Uterus (tissue), 2 donors: ENCODE data around the gene COL19A1.

ENCODE experiments used
- CTCF ChIP-seq, 4 experiments: fragments of 200-600 bp in 2 of 4; fragments of 450-650 bp in 2 of 4; sonication (generic) in 2 of 4; IDR thresholded peaks; one replicate each; pipeline ENCODE4 v1.5.1; 2016 to 2019; ENCODE audit warnings: antibody characterized with exemption in 4 of 4, mild to moderate bottlenecking in 2 of 4, moderate library complexity in 1 of 4
- POLR2A ChIP-seq, 2 donors: fragments of 450-650 bp; IDR thresholded peaks; one replicate each; pipeline ENCODE4 v1.6.1; 2016; ENCODE audit warnings: antibody characterized with exemption in 2 of 2, mild to moderate bottlenecking in 1 of 2, moderate library complexity in 1 of 2

- TF ChIP-seq CTCF (IDR thresholded peaks at IDR 0.05) (no peak), POLR2A (IDR thresholded peaks at IDR 0.05) (no peak)
Measured at GRCh38 chr6:69937402-69938136, 71.2 kb downstream of the COL19A1 start.
